Measurements from ENCODE around the gene EPHX1. TPM values are rescaled to one million over a fixed set of nuclear protein-coding genes. Genes with fewer than 3 reads are reported as not detected.
"Not testable (repeated sequence)": the region's sequence is repeated elsewhere in the genome, so short reads cannot be mapped to it uniquely, and the experiment has no call there.

EPHX1 gene
- total and polyA plus RNA-seq, 2 donors (not counting 1 experiment from before 2014, with no cell fraction given) = 39.1 to 44.3 TPM

DNA sequence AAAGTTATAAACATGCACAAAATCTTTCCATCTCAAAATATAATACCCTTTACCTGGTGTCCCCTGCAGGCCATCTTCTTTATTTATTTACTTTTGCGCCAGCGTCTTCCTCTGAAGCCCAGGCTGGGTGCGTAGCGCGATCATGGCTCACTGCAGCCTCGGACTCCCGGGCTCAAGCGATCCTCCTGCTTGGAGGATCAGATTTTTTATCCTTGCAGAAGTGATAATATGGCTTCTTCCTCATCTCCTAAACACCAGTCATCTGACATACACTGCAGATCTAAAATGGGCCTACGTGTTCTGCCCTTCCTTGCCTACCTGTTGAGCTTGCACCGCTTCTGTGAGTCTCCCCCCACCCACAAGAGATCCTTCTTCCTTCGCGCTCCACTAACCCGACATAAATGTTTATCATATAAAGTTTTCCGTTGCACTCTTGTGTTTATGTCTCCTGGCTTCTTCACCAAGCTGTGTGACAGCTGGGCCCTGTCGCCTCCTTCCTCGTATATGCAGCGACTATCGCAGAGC lies 32.8 kb upstream of the EPHX1 start:
- DNase-seq (ENCODE audit: low read depth in 2 of 2) = no peak
- TF ChIP-seq, protein P1, sequence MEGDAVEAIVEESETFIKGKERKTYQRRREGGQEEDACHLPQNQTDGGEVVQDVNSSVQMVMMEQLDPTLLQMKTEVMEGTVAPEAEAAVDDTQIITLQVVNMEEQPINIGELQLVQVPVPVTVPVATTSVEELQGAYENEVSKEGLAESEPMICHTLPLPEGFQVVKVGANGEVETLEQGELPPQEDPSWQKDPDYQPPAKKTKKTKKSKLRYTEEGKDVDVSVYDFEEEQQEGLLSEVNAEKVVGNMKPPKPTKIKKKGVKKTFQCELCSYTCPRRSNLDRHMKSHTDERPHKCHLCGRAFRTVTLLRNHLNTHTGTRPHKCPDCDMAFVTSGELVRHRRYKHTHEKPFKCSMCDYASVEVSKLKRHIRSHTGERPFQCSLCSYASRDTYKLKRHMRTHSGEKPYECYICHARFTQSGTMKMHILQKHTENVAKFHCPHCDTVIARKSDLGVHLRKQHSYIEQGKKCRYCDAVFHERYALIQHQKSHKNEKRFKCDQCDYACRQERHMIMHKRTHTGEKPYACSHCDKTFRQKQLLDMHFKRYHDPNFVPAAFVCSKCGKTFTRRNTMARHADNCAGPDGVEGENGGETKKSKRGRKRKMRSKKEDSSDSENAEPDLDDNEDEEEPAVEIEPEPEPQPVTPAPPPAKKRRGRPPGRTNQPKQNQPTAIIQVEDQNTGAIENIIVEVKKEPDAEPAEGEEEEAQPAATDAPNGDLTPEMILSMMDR (conservative IDR thresholded peaks at IDR 0.05 in 1 of 2, IDR thresholded peaks at IDR 0.05 in 1 of 2; ENCODE audit: low read depth in 1 of 2, low read length in 2 of 2) = no peak
- TF ChIP-seq EZH2 (IDR thresholded peaks at IDR 0.05; ENCODE audit: low read length, missing control alignments) = no peak
- no peaks in the 10 kb centered on the region for H3K4me1 ChIP-seq (ENCODE audit: control insufficient read depth, extremely low read depth, insufficient read depth, low read length)
- H3K4me2 ChIP-seq (ENCODE audit: extremely low read depth, insufficient read depth, low read length) = peak overlapping the region; percentile 94
- H3K36me3 ChIP-seq (ENCODE audit: control insufficient read depth, insufficient read depth, low read length) = peaks cover 2% of the 10 kb centered on the region
- peak overlapping the region; percentile 5 for H3K27ac ChIP-seq (ENCODE audit: insufficient read depth, low read length)
- no peak overlapping the region for H3K9ac ChIP-seq (ENCODE audit: insufficient read depth, low read length)
- peak overlapping the region; percentile 96 for H2AFZ ChIP-seq (ENCODE audit: low read length)
- peak overlapping the region; percentile 52 to 99 (median 81) for H3K4me3 ChIP-seq (replicated peaks in 1 of 4; ENCODE audit: control extremely low read depth in 1 of 4, insufficient read depth in 1 of 4, low read depth in 3 of 4, low read length in 4 of 4)
- no peaks in the 10 kb centered on the region for H4K20me1 ChIP-seq (ENCODE audit: control insufficient read depth, extremely low read depth, insufficient read depth, low read length)
- H3K9me3 ChIP-seq (ENCODE audit: control insufficient read depth, insufficient read depth, low read depth, low read length) = no peaks in the 10 kb centered on the region
- H3K27me3 ChIP-seq (ENCODE audit: control insufficient read depth, insufficient read depth, low read length) = no peaks in the 10 kb centered on the region
- H3K79me2 ChIP-seq (ENCODE audit: control insufficient read depth, insufficient read depth, low read length) = peaks cover 41% of the 10 kb centered on the region

DNA sequence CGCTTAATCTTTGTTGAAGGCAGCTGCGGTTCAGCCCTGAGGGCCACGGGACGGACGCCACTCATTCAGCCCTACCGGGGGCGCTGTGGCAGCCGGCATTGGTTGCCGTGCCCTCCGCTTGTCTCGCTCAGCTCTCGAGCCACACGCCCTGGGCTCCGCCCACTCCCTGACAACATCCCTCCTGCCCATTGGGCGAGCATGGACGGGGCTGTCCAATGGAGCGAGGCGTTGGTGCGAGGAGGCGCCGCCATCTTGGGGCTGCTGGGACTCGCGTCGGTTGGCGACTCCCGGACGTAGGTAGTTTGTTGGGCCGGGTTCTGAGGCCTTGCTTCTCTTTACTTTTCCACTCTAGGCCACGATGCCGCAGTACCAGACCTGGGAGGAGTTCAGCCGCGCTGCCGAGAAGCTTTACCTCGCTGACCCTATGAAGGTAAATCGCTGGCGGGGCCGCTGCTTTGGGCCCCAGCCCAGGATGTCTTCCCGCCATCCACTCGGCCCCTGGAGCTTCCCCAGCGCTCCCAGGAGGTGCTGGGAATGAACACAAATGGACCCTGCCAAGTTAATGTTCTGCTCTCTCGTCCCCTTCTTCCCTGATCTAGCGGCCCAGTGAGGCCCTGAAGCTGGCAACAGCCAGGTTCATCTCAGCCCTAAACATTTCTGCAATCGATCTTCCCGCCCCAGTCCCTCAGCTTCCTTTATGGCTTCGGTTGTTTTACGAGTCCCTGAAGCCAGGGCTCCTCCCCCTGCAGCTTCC lies 32.2 kb upstream of the EPHX1 start, which contains the start of gene SRP9:
Gene SRP9, plus strand, starts transcription at position 244 of the 754 bp plus-strand sequence. Its CDS starts 115 bp downstream, at position 359.
- TF ChIP-seq EZH2 (IDR thresholded peaks at IDR 0.05; ENCODE audit: low read length, missing control alignments) = no peak
- TF ChIP-seq, protein P1 (conservative IDR thresholded peaks at IDR 0.05 in 1 of 2, IDR thresholded peaks at IDR 0.05 in 1 of 2; ENCODE audit: low read depth in 1 of 2, low read length in 2 of 2) = peak; percentile 77 to 90
- Histone ChIP-seq H3K36me3 (ENCODE audit: control insufficient read depth, insufficient read depth, low read length) (peaks cover 2% of the 10 kb centered on the region), H3K9ac (ENCODE audit: insufficient read depth, low read length) (peak within 1 kb of the TSS; percentile 93), H3K27ac (ENCODE audit: insufficient read depth, low read length) (peak within 1 kb of the TSS; percentile 94), H3K79me2 (ENCODE audit: control insufficient read depth, insufficient read depth, low read length) (peaks cover 48% of the 10 kb centered on the region), H2AFZ (ENCODE audit: low read length) (peak within 1 kb of the TSS; percentile 96), H3K4me3 (replicated peaks in 1 of 4; ENCODE audit: control extremely low read depth in 1 of 4, insufficient read depth in 1 of 4, low read depth in 3 of 4, low read length in 4 of 4) (peak within 1 kb of the TSS; percentile 64 to 99 (median 90)), H3K4me2 (ENCODE audit: extremely low read depth, insufficient read depth, low read length) (peak within 1 kb of the TSS; percentile 94), H4K20me1 (ENCODE audit: control insufficient read depth, extremely low read depth, insufficient read depth, low read length) (no peaks in the 10 kb centered on the region), H3K9me3 (ENCODE audit: control insufficient read depth, insufficient read depth, low read depth, low read length) (no peaks in the 10 kb centered on the region), H3K4me1 (ENCODE audit: control insufficient read depth, extremely low read depth, insufficient read depth, low read length) (no peaks in the 10 kb centered on the region), H3K27me3 (ENCODE audit: control insufficient read depth, insufficient read depth, low read length) (no peaks in the 10 kb centered on the region)
- peak; percentile 97 for DNase-seq (ENCODE audit: low read depth in 2 of 2)

GRCh38 chr1:225778337-225778669 lies 31.6 kb upstream of the EPHX1 start:
- Histone ChIP-seq H3K79me2 (ENCODE audit: control insufficient read depth, insufficient read depth, low read length) (peaks cover 53% of the 10 kb centered on the region), H3K4me2 (ENCODE audit: extremely low read depth, insufficient read depth, low read length) (peak overlapping the region; percentile 89), H3K36me3 (ENCODE audit: control insufficient read depth, insufficient read depth, low read length) (peaks cover 2% of the 10 kb centered on the region), H3K9me3 (ENCODE audit: control insufficient read depth, insufficient read depth, low read depth, low read length) (no peaks in the 10 kb centered on the region), H3K9ac (ENCODE audit: insufficient read depth, low read length) (peak overlapping the region; percentile 93), H4K20me1 (ENCODE audit: control insufficient read depth, extremely low read depth, insufficient read depth, low read length) (no peaks in the 10 kb centered on the region), H3K27ac (ENCODE audit: insufficient read depth, low read length) (peak overlapping the region; percentile 94), H3K4me1 (ENCODE audit: control insufficient read depth, extremely low read depth, insufficient read depth, low read length) (no peaks in the 10 kb centered on the region), H3K4me3 (replicated peaks in 1 of 4; ENCODE audit: control extremely low read depth in 1 of 4, insufficient read depth in 1 of 4, low read depth in 3 of 4, low read length in 4 of 4) (peak overlapping the region; percentile 63 to 99 (median 90)), H2AFZ (ENCODE audit: low read length) (no peak overlapping the region), H3K27me3 (ENCODE audit: control insufficient read depth, insufficient read depth, low read length) (no peaks in the 10 kb centered on the region)
- no peak for TF ChIP-seq EZH2 (IDR thresholded peaks at IDR 0.05; ENCODE audit: low read length, missing control alignments)
- TF ChIP-seq, protein P1 (conservative IDR thresholded peaks at IDR 0.05 in 1 of 2, IDR thresholded peaks at IDR 0.05 in 1 of 2; ENCODE audit: low read depth in 1 of 2, low read length in 2 of 2) = no peak
- DNase-seq (ENCODE audit: low read depth in 2 of 2) = no peak

DNA sequence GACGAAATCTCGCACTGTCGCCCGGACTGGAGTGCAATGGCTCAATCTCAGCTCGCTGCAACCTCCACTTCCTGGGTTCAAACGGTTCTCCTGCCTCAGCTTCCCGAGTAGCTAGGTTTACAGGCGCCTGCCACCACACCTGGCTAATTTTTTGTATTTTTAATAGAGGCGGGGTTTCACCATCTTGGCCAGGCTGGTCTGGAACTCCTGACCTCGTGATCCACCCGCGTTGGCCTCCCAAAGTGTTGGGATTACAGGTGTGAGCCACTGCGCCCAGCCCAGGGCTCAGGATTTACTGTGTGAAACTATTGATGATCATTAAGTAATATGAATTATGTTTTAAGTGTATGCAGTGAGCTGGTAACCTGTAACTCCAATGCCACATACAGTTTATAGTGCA lies 30.8 kb upstream of the EPHX1 start:
- not testable (repeated sequence) for H4K20me1 ChIP-seq (ENCODE audit: control insufficient read depth, extremely low read depth, insufficient read depth, low read length); H3K4me1 ChIP-seq (ENCODE audit: control insufficient read depth, extremely low read depth, insufficient read depth, low read length); H3K27ac ChIP-seq (ENCODE audit: insufficient read depth, low read length); H3K36me3 ChIP-seq (ENCODE audit: control insufficient read depth, insufficient read depth, low read length); H3K9me3 ChIP-seq (ENCODE audit: control insufficient read depth, insufficient read depth, low read depth, low read length); DNase-seq (ENCODE audit: low read depth in 2 of 2); H2AFZ ChIP-seq (ENCODE audit: low read length); H3K27me3 ChIP-seq (ENCODE audit: control insufficient read depth, insufficient read depth, low read length); H3K9ac ChIP-seq (ENCODE audit: insufficient read depth, low read length)
- Histone ChIP-seq H3K4me2 (ENCODE audit: extremely low read depth, insufficient read depth, low read length) (peak overlapping the region; percentile 89), H3K79me2 (ENCODE audit: control insufficient read depth, insufficient read depth, low read length) (peaks cover 60% of the 10 kb centered on the region), H3K4me3 (replicated peaks in 1 of 4; ENCODE audit: control extremely low read depth in 1 of 4, insufficient read depth in 1 of 4, low read depth in 3 of 4, low read length in 4 of 4) (peak overlapping the region; percentile 63 to 99 (median 90))

Data from fibroblast of lung (primary cell).